ENCODE measurements around the gene CNTN5.

CNTN5 gene

GRCh38 chr11:99687320-99687719 lies 666.6 kb downstream of the CNTN5 start:
- Mint-ChIP-seq H3K9me3 (peaks cover 23% of the 10 kb centered on the region), H3K4me1 (no peaks in the 10 kb centered on the region), H3K36me3 (no peaks in the 10 kb centered on the region), H3K27ac (no peak overlapping the region), H3K4me3 (no peak overlapping the region)
- DNase-seq (ENCODE audit: low spot score in 2 of 2) (no peak), ATAC-seq (no peak)

- H3K4me1 Mint-ChIP-seq = no peaks in the 10 kb centered on the region
- no peak overlapping the region for H3K4me3 Mint-ChIP-seq
- DNase-seq (ENCODE audit: low spot score in 2 of 2) (no peak), ATAC-seq (no peak)
- H3K36me3 Mint-ChIP-seq = no peaks in the 10 kb centered on the region
- H3K27ac Mint-ChIP-seq = no peak overlapping the region
- peaks cover 23% of the 10 kb centered on the region for H3K9me3 Mint-ChIP-seq
Measured at GRCh38 chr11:99693941-99694492, 673.3 kb downstream of the CNTN5 start.

GRCh38 chr11:99695106-99695505 lies 674.4 kb downstream of the CNTN5 start:
- no peak for ATAC-seq
- H3K9me3 Mint-ChIP-seq = peaks cover 23% of the 10 kb centered on the region

GRCh38 chr11:99706848-99707247 lies 686.1 kb downstream of the CNTN5 start:
- ATAC-seq = no peak

More at GRCh38 chr11:99695106-99695505, 674.4 kb downstream of the CNTN5 start:
- Mint-ChIP-seq H3K4me3 (no peak overlapping the region), H3K36me3 (no peaks in the 10 kb centered on the region), H3K27ac (no peak overlapping the region), H3K4me1 (no peaks in the 10 kb centered on the region)
- DNase-seq (ENCODE audit: low spot score in 2 of 2) = no peak

GRCh38 chr11:99708928-99709672 lies 688.4 kb downstream of the CNTN5 start:
- DNase-seq (ENCODE audit: low spot score in 2 of 2) (no peak), ATAC-seq (no peak)
- no peak overlapping the region for H3K4me3 Mint-ChIP-seq
- H3K36me3 Mint-ChIP-seq = no peaks in the 10 kb centered on the region
- H3K27ac Mint-ChIP-seq = no peak overlapping the region
- peaks cover 15% of the 10 kb centered on the region for H3K9me3 Mint-ChIP-seq
- no peaks in the 10 kb centered on the region for H3K4me1 Mint-ChIP-seq

More at GRCh38 chr11:99706848-99707247, 686.1 kb downstream of the CNTN5 start:
- no peak overlapping the region for H3K4me3 Mint-ChIP-seq
- H3K4me1 Mint-ChIP-seq = no peaks in the 10 kb centered on the region
- peaks cover 15% of the 10 kb centered on the region for H3K9me3 Mint-ChIP-seq
- no peaks in the 10 kb centered on the region for H3K36me3 Mint-ChIP-seq
- H3K27ac Mint-ChIP-seq = no peak overlapping the region
- DNase-seq (ENCODE audit: low spot score in 2 of 2) = no peak

GRCh38 chr11:99716302-99716701 lies 695.6 kb downstream of the CNTN5 start:
- ATAC-seq (no peak), DNase-seq (ENCODE audit: low spot score in 2 of 2) (no peak)
- H3K4me1 Mint-ChIP-seq = no peaks in the 10 kb centered on the region
- no peak overlapping the region for H3K4me3 Mint-ChIP-seq
- no peaks in the 10 kb centered on the region for H3K36me3 Mint-ChIP-seq
- no peak overlapping the region for H3K27ac Mint-ChIP-seq
- peaks cover 20% of the 10 kb centered on the region for H3K9me3 Mint-ChIP-seq

- ATAC-seq (no peak), DNase-seq (ENCODE audit: low spot score in 2 of 2) (no peak)
- no peak overlapping the region for H3K27ac Mint-ChIP-seq
- H3K4me3 Mint-ChIP-seq = no peak overlapping the region
- no peaks in the 10 kb centered on the region for H3K36me3 Mint-ChIP-seq
- no peaks in the 10 kb centered on the region for H3K4me1 Mint-ChIP-seq
- peaks cover 28% of the 10 kb centered on the region for H3K9me3 Mint-ChIP-seq
Measured at GRCh38 chr11:99718291-99718690, 697.5 kb downstream of the CNTN5 start.

- H3K27ac Mint-ChIP-seq = no peak overlapping the region
- no peaks in the 10 kb centered on the region for H3K36me3 Mint-ChIP-seq
- ATAC-seq = no peak
- no peak for DNase-seq (ENCODE audit: low spot score in 2 of 2)
- H3K9me3 Mint-ChIP-seq = peaks cover 18% of the 10 kb centered on the region
- H3K4me1 Mint-ChIP-seq = no peaks in the 10 kb centered on the region
- H3K4me3 Mint-ChIP-seq = no peak overlapping the region
Measured at GRCh38 chr11:99739464-99740089, 718.8 kb downstream of the CNTN5 start.

- no peaks in the 10 kb centered on the region for H3K36me3 Mint-ChIP-seq
Measured at GRCh38 chr11:99742501-99742900, 721.8 kb downstream of the CNTN5 start.

GRCh38 chr11:99759787-99760186 lies 739.0 kb downstream of the CNTN5 start:
- Mint-ChIP-seq H3K27ac (no peak overlapping the region), H3K9me3 (peaks cover 14% of the 10 kb centered on the region), H3K4me1 (no peaks in the 10 kb centered on the region), H3K4me3 (no peak overlapping the region), H3K36me3 (no peaks in the 10 kb centered on the region)
- no peak for ATAC-seq
- no peak for DNase-seq (ENCODE audit: low spot score in 2 of 2)

More at GRCh38 chr11:99742501-99742900, 721.8 kb downstream of the CNTN5 start:
- no peak for ATAC-seq
- DNase-seq (ENCODE audit: low spot score in 2 of 2) = no peak
- Mint-ChIP-seq H3K4me3 (no peak overlapping the region), H3K27ac (no peak overlapping the region), H3K9me3 (peaks cover 9% of the 10 kb centered on the region), H3K4me1 (no peaks in the 10 kb centered on the region)

GRCh38 chr11:99766811-99767210 lies 746.1 kb downstream of the CNTN5 start:
- Mint-ChIP-seq H3K36me3 (no peaks in the 10 kb centered on the region), H3K9me3 (peaks cover 13% of the 10 kb centered on the region), H3K4me3 (no peak overlapping the region), H3K4me1 (no peaks in the 10 kb centered on the region), H3K27ac (no peak overlapping the region)
- ATAC-seq = no peak
- no peak for DNase-seq (ENCODE audit: low spot score in 2 of 2)

- no peak for ATAC-seq
- DNase-seq (ENCODE audit: low spot score in 2 of 2) = no peak
- Mint-ChIP-seq H3K4me1 (no peaks in the 10 kb centered on the region), H3K36me3 (no peaks in the 10 kb centered on the region), H3K4me3 (no peak overlapping the region), H3K9me3 (peaks cover 14% of the 10 kb centered on the region), H3K27ac (no peak overlapping the region)
Measured at GRCh38 chr11:99773646-99774045, 752.9 kb downstream of the CNTN5 start.

GRCh38 chr11:99781074-99781473 lies 760.3 kb downstream of the CNTN5 start:
- DNase-seq (ENCODE audit: low spot score in 2 of 2) = no peak
- Mint-ChIP-seq H3K27ac (no peak overlapping the region), H3K4me3 (no peak overlapping the region), H3K36me3 (no peaks in the 10 kb centered on the region), H3K4me1 (no peaks in the 10 kb centered on the region), H3K9me3 (peaks cover 13% of the 10 kb centered on the region)
- no peak for ATAC-seq

- ATAC-seq = no peak
- Mint-ChIP-seq H3K4me3 (no peak overlapping the region), H3K36me3 (no peaks in the 10 kb centered on the region), H3K27ac (no peak overlapping the region), H3K9me3 (peaks cover 26% of the 10 kb centered on the region), H3K4me1 (no peaks in the 10 kb centered on the region)
- DNase-seq (ENCODE audit: low spot score in 2 of 2) = no peak
Measured at GRCh38 chr11:99791354-99791753, 770.6 kb downstream of the CNTN5 start.

GRCh38 chr11:99795999-99796398 lies 775.2 kb downstream of the CNTN5 start:
- no peak for ATAC-seq

GRCh38 chr11:99803501-99803900 lies 782.8 kb downstream of the CNTN5 start:
- H3K4me3 Mint-ChIP-seq = no peak overlapping the region
- H3K9me3 Mint-ChIP-seq = peaks cover 29% of the 10 kb centered on the region
- DNase-seq (ENCODE audit: low spot score in 2 of 2) (no peak), ATAC-seq (no peak)
- no peak overlapping the region for H3K27ac Mint-ChIP-seq
- no peaks in the 10 kb centered on the region for H3K36me3 Mint-ChIP-seq
- H3K4me1 Mint-ChIP-seq = no peaks in the 10 kb centered on the region

More at GRCh38 chr11:99795999-99796398, 775.2 kb downstream of the CNTN5 start:
- no peak for DNase-seq (ENCODE audit: low spot score in 2 of 2)
- H3K4me1 Mint-ChIP-seq = no peaks in the 10 kb centered on the region
- peaks cover 36% of the 10 kb centered on the region for H3K9me3 Mint-ChIP-seq
- H3K4me3 Mint-ChIP-seq = no peak overlapping the region
- H3K36me3 Mint-ChIP-seq = no peaks in the 10 kb centered on the region
- H3K27ac Mint-ChIP-seq = no peak overlapping the region
